Right atrium auricular region (tissue), 2 donors: ENCODE measurements around the gene BTN1A1. TPM values are rescaled to one million over a fixed set of nuclear protein-coding genes. Genes with fewer than 3 reads are reported as not detected.

ENCODE experiments used
- DNase-seq: peaks from one replicate; pipeline ENCODE4 v3.0.0-alpha.2; 2019; ENCODE audit warnings: low spot score
- H3K27ac ChIP-seq, 2 donors: fragments of 200-600 bp; sonication (generic); 1 replicate in 1 of 2; 2 replicates in 1 of 2; pipeline ENCODE4 v1.5.1; 2016 to 2019
- H3K27me3 ChIP-seq, 2 donors: fragments of 200-600 bp; sonication (generic); one replicate each; pipeline versions ENCODE4 v1.5.1 to v1.6.0; 2017 to 2019
- H3K36me3 ChIP-seq: fragments of 200-600 bp; sonication (generic); one replicate; pipeline ENCODE4 v1.5.1; 2016
- H3K4me1 ChIP-seq, 2 donors: fragments of 200-600 bp; sonication (generic); one replicate each; pipeline versions ENCODE4 v1.5.1 to v1.6.0; 2017 to 2019
- H3K4me3 ChIP-seq, 2 donors: fragments of 200-600 bp; sonication (generic); 1 replicate in 1 of 2; 2 replicates in 1 of 2; pipeline ENCODE4 v1.5.1; 2017 to 2019; ENCODE audit warnings: mild to moderate bottlenecking in 1 of 2, moderate library complexity in 1 of 2
- H3K9me3 ChIP-seq, 2 donors: fragments of 200-600 bp; sonication (generic); one replicate each; pipeline ENCODE4 v1.5.1; 2019
- CTCF ChIP-seq, 2 donors: fragments of 200-600 bp; sonication (generic); IDR thresholded peaks; one replicate each; pipeline ENCODE4 v1.5.1; 2019; ENCODE audit warnings: antibody characterized with exemption in 2 of 2
- total RNA-seq, 2 donors: library from RNA; depleted of rRNA; stranded (reverse); fragments of >200 nt; gene quantifications; one replicate each; pipeline ENCODE4 v1.1.0, GENCODE V29; 2016

Gene BTN1A1
- total RNA-seq, 2 donors from 2014 or later, result not detected

GRCh38 chr6:26485112-26485780 lies 14.9 kb upstream of the BTN1A1 start:
- no peak overlapping the region for H3K27ac ChIP-seq
- H3K36me3 ChIP-seq, result no peaks in the 10 kb centered on the region
- H3K9me3 ChIP-seq, result no peaks in the 10 kb centered on the region
- no peak for DNase-seq
- no peak overlapping the region for H3K4me3 ChIP-seq
- no peaks in the 10 kb centered on the region for H3K27me3 ChIP-seq
- no peak for TF ChIP-seq CTCF (IDR thresholded peaks at IDR 0.05)
- no peaks in the 10 kb centered on the region for H3K4me1 ChIP-seq

- no peak overlapping the region for H3K4me3 ChIP-seq
These were observed 13.7 kb upstream of the BTN1A1 start for GRCh38 chr6:26486358-26486757.

GRCh38 chr6:26487466-26487865 lies 12.6 kb upstream of the BTN1A1 start:
- no peaks in the 10 kb centered on the region for H3K27me3 ChIP-seq
- no peak overlapping the region for H3K27ac ChIP-seq
- no peak for TF ChIP-seq CTCF (IDR thresholded peaks at IDR 0.05)
- no peak overlapping the region for H3K4me3 ChIP-seq
- no peaks in the 10 kb centered on the region for H3K9me3 ChIP-seq
- no peaks in the 10 kb centered on the region for H3K36me3 ChIP-seq
- DNase-seq, result no peak
- H3K4me1 ChIP-seq, result no peaks in the 10 kb centered on the region

More at GRCh38 chr6:26486358-26486757, 13.7 kb upstream of the BTN1A1 start:
- no peaks in the 10 kb centered on the region for H3K36me3 ChIP-seq
- H3K4me1 ChIP-seq, result no peaks in the 10 kb centered on the region
- no peaks in the 10 kb centered on the region for H3K27me3 ChIP-seq
- no peak for DNase-seq
- H3K27ac ChIP-seq, result no peak overlapping the region
- no peak for TF ChIP-seq CTCF (IDR thresholded peaks at IDR 0.05)
- H3K9me3 ChIP-seq, result no peaks in the 10 kb centered on the region

- Histone ChIP-seq H3K36me3 (no peaks in the 10 kb centered on the region), H3K9me3 (no peaks in the 10 kb centered on the region), H3K27me3 (no peaks in the 10 kb centered on the region), H3K4me1 (no peaks in the 10 kb centered on the region), H3K27ac (no peak overlapping the region), H3K4me3 (no peak overlapping the region)
- no peak for DNase-seq
- TF ChIP-seq CTCF (IDR thresholded peaks at IDR 0.05), result no peak
These were observed 9.8 kb upstream of the BTN1A1 start for GRCh38 chr6:26489996-26490964.

GRCh38 chr6:26491604-26492003 lies 8.5 kb upstream of the BTN1A1 start:
- H3K27ac ChIP-seq, result no peak overlapping the region
- no peaks in the 10 kb centered on the region for H3K27me3 ChIP-seq
- no peak for TF ChIP-seq CTCF (IDR thresholded peaks at IDR 0.05)
- no peaks in the 10 kb centered on the region for H3K36me3 ChIP-seq
- H3K4me1 ChIP-seq, result no peaks in the 10 kb centered on the region
- DNase-seq, result no peak
- H3K4me3 ChIP-seq, result no peak overlapping the region
- H3K9me3 ChIP-seq, result no peaks in the 10 kb centered on the region
